ENCODE measurements around the gene ADGRD2.

The ADGRD2 gene

DNA sequence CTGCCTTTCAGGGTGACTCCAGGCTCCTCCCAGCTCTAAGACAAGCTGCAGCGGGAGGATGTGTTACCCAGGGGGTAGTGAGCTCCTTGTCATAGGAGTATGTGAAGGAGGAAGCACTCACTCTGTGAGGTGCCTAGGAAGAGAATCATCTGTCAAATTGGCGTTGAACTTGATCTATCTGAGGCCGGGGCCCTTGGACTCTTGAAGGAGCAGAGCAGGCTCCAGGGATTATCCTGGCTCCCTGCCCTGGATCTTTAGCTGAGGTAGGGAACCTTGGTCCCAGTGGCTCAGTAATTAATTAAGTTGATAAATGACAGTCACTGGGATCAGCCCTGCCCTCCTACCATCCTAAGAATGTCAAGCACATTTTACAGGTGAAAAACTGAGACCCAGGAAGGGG, 15.5 kb downstream of the ADGRD2 start:
- TF ChIP-seq, protein P1, sequence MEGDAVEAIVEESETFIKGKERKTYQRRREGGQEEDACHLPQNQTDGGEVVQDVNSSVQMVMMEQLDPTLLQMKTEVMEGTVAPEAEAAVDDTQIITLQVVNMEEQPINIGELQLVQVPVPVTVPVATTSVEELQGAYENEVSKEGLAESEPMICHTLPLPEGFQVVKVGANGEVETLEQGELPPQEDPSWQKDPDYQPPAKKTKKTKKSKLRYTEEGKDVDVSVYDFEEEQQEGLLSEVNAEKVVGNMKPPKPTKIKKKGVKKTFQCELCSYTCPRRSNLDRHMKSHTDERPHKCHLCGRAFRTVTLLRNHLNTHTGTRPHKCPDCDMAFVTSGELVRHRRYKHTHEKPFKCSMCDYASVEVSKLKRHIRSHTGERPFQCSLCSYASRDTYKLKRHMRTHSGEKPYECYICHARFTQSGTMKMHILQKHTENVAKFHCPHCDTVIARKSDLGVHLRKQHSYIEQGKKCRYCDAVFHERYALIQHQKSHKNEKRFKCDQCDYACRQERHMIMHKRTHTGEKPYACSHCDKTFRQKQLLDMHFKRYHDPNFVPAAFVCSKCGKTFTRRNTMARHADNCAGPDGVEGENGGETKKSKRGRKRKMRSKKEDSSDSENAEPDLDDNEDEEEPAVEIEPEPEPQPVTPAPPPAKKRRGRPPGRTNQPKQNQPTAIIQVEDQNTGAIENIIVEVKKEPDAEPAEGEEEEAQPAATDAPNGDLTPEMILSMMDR (IDR thresholded peaks at IDR 0.05; ENCODE audit: low read depth, low read length, missing control alignments), result no peak
- no peak for DNase-seq (ENCODE audit: low read depth)
- H3K4me3 ChIP-seq (ENCODE audit: low read depth, low read length), result no peak overlapping the region

DNA sequence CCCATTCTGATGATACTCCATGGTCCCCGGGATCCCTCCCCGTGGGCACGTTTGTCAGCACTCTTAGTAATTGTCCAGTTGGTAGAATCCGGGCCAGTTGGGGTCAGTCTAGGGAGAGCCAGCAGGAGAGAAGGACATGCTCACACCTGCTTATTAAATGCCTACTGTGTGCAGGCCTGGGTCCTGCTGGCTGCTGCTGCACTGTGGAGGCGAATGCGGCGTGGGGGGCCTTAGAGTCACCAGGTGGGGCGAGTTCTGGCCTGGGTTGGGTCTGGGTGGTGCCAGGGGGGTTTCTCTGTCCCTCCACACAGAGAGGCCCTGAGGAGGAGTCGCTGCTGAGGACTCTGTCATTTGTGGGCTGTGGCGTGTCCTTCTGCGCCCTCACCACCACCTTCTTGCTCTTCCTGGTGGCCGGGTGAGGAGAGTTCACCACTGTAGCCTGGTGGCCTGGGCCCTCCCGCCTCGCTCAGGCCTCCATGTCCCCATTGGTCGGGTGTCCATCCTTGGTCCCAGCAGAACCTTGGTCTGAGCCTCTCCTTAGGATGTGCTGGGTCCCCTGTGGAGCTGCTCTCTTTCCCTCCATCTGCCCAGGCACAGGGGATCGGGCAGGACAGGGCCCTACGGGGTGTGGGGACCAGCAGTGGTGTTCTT, 17.3 kb downstream of the ADGRD2 start:
- TF ChIP-seq, protein P1 (IDR thresholded peaks at IDR 0.05; ENCODE audit: low read depth, low read length, missing control alignments), result no peak
- no peak for DNase-seq (ENCODE audit: low read depth)

DNA sequence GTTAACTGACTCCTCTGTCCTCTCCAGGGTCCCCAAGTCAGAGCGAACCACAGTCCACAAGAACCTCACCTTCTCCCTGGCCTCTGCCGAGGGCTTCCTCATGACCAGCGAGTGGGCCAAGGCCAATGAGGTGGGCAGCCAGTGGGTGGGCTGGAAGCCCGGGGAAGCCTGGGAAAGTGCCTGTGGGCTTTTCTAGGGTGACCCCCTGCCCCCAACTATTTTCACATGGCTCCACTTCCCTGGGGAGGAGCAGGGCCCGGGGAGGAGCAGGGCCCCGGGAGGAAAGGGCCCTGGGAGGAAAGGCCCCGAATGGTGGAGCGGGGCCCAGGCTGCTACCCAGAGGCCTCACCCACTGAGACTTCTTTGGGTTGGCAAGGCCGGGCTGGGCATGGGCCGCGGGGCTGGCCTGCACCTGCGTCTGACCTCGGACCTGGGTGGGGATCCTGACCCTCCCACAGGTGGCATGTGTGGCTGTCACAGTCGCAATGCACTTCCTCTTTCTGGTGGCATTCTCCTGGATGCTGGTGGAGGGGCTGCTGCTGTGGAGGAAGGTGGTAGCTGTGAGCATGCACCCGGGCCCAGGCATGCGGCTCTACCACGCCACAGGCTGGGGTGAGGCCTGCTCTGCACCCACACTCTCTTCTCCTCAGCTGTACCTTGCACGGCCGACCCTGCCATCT, 17.9 kb downstream of the ADGRD2 start:
- no peak for DNase-seq (ENCODE audit: low read depth)
- H3K4me3 ChIP-seq (ENCODE audit: low read depth, low read length), result no peak overlapping the region
- TF ChIP-seq, protein P1 (IDR thresholded peaks at IDR 0.05; ENCODE audit: low read depth, low read length, missing control alignments), result no peak

More for the DNA sequence above, 17.3 kb downstream of the ADGRD2 start:
- no peak overlapping the region for H3K4me3 ChIP-seq (ENCODE audit: low read depth, low read length)

DNA sequence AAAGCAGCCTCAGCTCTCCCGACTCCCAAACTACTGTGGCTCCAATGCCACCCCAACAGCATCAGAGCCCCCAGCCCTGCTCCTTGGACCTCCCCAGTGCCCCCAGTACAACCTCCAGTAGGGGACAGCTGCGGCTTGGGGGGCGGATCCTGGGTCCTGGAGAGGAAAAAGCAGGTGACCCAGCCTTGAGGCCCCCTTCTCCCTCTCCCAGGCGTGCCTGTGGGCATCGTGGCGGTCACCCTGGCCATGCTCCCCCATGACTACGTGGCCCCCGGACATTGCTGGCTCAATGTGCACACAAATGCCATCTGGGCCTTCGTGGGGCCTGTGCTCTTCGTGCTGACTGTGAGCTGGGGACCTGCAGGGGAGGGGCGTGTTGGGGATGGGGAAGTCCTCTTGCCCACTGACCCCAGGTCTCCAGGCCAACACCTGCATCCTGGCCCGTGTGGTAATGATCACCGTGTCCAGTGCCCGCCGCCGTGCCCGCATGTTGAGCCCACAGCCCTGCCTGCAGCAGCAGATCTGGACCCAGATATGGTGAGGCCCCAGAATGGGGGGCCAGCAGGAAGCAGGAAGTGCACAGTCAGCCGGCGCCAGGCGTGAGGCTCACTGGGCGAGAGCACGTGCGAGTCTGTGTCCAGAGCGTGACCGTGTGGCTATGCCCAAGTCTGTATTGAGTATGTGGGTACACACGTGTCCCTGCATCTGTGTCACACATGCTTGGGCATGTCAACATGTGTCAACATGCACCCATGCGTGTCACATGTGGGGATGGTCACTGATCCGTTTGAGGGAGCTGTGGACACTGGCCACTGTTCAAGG, 19.0 kb downstream of the ADGRD2 start:
- TF ChIP-seq, protein P1 (IDR thresholded peaks at IDR 0.05; ENCODE audit: low read depth, low read length, missing control alignments), result no peak

DNA sequence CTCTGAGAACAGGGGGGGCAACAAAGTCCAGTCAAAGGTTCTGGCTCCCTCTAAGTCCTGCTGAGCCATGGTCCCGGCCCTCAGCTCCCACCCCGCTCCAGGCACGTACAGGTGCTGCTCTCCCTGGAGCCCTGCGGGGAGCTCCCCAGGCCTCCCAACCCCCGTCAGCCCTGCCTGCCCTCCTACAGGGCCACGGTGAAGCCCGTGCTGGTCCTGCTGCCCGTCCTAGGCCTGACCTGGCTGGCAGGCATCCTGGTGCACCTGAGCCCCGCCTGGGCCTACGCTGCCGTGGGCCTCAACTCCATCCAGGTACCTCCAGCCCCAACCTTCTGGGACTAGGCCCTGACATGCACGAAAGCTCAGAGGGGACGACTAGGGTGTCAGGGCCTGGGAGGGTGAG, 20.1 kb downstream of the ADGRD2 start:
- no peak for DNase-seq (ENCODE audit: low read depth)
- no peak overlapping the region for H3K4me3 ChIP-seq (ENCODE audit: low read depth, low read length)
- TF ChIP-seq, protein P1 (IDR thresholded peaks at IDR 0.05; ENCODE audit: low read depth, low read length, missing control alignments), result no peak

More for the DNA sequence above, 19.0 kb downstream of the ADGRD2 start:
- no peak for DNase-seq (ENCODE audit: low read depth)
- no peak overlapping the region for H3K4me3 ChIP-seq (ENCODE audit: low read depth, low read length)

DNA sequence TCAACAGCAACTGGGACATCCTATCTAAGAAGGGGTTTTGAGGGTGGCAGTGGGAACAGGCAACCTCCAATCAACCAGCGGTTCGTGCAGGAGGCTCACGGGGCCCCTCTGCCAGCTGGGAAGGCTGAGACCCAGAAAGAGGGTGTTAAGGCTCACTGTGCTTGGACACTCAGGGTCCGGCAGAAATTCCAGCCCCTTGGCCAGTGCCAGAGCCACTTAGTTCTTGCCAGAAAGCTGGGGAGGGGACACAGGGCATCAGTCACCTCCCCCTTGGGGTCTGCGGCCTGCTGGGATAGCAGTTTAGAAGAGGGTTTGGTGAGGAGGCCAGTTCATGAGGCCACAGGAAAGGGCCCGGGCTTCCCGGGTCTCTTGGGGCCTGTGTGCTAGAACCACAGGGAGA, 20.5 kb downstream of the ADGRD2 start:
- TF ChIP-seq, protein P1 (IDR thresholded peaks at IDR 0.05; ENCODE audit: low read depth, low read length, missing control alignments), result no peak
- no peak overlapping the region for H3K4me3 ChIP-seq (ENCODE audit: low read depth, low read length)
- no peak for DNase-seq (ENCODE audit: low read depth)
